T-helper 1 cell treated with Interleukin-12 subunit alpha and Interleukin-12 subunit beta and Interleukin-4 antibody, amounts not matched to agents 30 μg/mL and 1 μg/mL, for 36 hours (primary cell): ENCODE data around the gene VAV2.

Experiments
- H3K27ac Mint-ChIP-seq: one replicate; pipeline ENCODE4 v1.8.0; 2021; ENCODE audit warnings: mild to moderate bottlenecking, mixed read lengths
- H3K27me3 Mint-ChIP-seq: one replicate; pipeline ENCODE4 v1.8.0; 2021; ENCODE audit warnings: low read depth, mixed read lengths
- H3K36me3 Mint-ChIP-seq: one replicate; pipeline ENCODE4 v1.8.0; 2021; ENCODE audit warnings: low read depth, mixed read lengths
- H3K4me1 Mint-ChIP-seq: one replicate; pipeline ENCODE4 v1.8.0; 2021; ENCODE audit warnings: low read depth, mixed read lengths
- H3K4me3 Mint-ChIP-seq: one replicate; pipeline ENCODE4 v1.8.0; 2021; ENCODE audit warnings: mild to moderate bottlenecking, moderate library complexity, mixed read lengths
- H3K9me3 Mint-ChIP-seq: one replicate; pipeline ENCODE4 v1.8.0; 2021; ENCODE audit warnings: mixed read lengths

The VAV2 gene

DNA sequence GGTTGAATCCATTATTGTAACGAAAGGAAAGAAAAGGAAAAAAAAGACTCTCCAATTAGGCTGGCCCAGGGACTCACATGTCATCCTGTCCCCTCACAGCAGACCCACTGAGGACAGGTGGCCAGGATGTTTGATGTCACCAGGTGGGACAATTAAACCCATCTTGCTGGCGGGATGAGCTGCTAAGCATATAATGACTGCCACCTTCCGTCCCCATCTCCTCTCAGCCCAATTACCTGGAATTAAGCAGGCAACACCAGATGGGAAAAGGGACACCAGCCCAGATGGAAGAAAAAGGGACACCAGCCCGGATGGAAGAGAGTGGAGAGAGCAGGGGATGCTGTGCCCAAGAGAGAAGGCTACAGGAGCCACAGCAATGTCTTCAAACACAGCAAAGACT is 137.4 kb downstream of the VAV2 start:
- Mint-ChIP-seq H3K4me3 (no peak overlapping the region), H3K4me1 (no peaks in the 10 kb centered on the region), H3K36me3 (no peaks in the 10 kb centered on the region), H3K27me3 (no peaks in the 10 kb centered on the region), H3K27ac (no peak overlapping the region), H3K9me3 (no peaks in the 10 kb centered on the region)

DNA sequence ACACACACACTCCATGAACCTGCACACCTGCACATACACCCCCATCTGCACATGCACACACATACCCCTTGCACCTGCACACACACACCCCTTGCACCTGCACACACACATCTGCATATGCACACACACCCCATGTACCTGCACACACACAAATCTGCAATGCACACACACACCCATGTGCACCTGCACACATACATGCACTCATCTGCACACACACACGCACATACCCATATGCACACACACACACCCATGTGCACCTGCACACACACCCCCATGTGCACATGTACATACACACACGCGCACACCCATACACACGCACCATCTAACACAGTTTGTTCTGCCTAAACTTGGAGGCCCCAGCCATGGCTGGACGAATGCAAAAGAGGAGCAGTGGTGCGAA is 138.1 kb downstream of the VAV2 start:
- Mint-ChIP-seq H3K27ac (no peak overlapping the region), H3K36me3 (no peaks in the 10 kb centered on the region), H3K9me3 (no peaks in the 10 kb centered on the region), H3K27me3 (no peaks in the 10 kb centered on the region), H3K4me3 (no peak overlapping the region), H3K4me1 (no peaks in the 10 kb centered on the region)

DNA sequence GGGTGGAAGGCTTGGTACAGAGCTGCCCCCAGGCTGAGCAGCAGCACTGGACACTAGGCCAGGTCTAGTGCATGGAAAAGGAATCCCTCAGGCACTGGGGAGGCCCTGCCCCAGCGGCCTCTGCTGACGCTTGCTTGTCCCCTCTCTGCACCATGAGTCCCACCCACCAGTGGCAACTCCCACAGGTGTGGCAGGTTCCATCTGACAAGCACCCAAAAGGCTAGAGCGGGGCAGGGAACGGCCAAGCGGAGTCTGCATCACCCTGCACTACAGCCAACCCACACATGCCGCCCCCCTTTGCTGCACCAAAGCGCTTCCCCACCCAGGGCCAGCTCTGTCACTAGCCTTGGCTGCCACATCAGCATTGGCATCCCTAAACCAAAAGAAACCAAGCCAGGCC is 138.8 kb downstream of the VAV2 start:
- H3K4me1 Mint-ChIP-seq = no peaks in the 10 kb centered on the region
- no peaks in the 10 kb centered on the region for H3K27me3 Mint-ChIP-seq
- H3K9me3 Mint-ChIP-seq = no peaks in the 10 kb centered on the region
- no peaks in the 10 kb centered on the region for H3K36me3 Mint-ChIP-seq
- no peak overlapping the region for H3K4me3 Mint-ChIP-seq
- no peak overlapping the region for H3K27ac Mint-ChIP-seq

DNA sequence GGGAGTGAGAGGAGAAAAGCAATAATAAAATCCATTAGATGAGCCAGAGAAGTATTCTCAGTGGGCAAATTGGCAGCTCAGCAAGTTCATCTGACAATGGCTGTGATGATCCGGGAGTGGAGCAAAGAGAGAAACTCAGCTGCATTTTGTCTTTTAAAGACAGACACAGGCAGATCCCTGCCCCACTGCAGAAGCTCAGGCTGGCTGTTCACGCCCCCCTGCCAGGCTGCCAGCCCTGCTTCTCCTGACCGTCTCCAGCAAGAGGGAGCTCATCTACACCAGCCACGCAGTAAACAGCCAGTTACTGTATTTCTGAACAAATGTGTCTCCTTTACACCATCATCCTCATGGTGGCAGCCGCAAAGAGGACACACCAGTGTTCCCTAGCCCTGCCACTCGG is 139.7 kb downstream of the VAV2 start:
- no peaks in the 10 kb centered on the region for H3K9me3 Mint-ChIP-seq
- H3K27ac Mint-ChIP-seq = no peak overlapping the region
- H3K36me3 Mint-ChIP-seq = no peaks in the 10 kb centered on the region
- H3K4me1 Mint-ChIP-seq = no peaks in the 10 kb centered on the region
- H3K27me3 Mint-ChIP-seq = no peaks in the 10 kb centered on the region
- H3K4me3 Mint-ChIP-seq = no peak overlapping the region

DNA sequence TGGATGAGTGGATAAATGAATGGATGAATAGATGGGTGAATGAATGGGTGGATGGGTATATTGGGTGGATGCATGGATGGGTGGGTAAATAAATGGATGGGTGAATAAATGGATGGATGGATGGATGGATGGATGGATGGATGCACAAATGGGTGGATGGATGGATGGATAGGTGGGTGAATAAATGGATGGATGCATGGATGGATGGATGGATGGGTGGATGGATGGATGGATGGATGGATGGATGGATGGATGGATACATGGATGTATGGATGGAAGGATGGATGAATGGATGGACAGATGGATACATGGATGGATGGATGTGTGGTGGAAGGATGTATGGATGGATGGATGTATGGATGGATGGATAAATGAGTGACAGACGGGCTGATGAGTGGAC is 140.4 kb downstream of the VAV2 start:
- Mint-ChIP-seq H3K4me3 (no peak overlapping the region), H3K9me3 (no peaks in the 10 kb centered on the region), H3K27ac (no peak overlapping the region), H3K36me3 (no peaks in the 10 kb centered on the region), H3K4me1 (no peaks in the 10 kb centered on the region), H3K27me3 (no peaks in the 10 kb centered on the region)

DNA sequence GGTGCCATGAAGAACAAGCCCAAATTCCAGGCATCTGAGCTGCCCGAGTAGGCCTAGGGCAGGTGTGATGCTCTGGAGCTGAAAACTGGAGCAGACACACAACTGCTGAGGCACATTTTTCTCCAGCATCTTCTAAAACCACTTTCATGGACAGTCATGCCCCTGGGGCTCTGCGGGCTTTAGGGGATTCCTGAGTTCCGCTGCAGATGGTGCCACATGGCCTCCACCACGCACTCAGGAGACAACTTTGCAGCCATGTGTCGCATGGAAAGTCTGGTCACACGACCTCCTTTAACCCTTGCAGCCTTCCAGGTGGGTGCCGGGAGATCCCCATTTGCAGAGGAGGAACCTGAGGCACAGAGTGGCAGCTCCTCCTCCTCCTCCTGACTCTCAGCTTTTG is 141.2 kb downstream of the VAV2 start:
- Mint-ChIP-seq H3K9me3 (no peaks in the 10 kb centered on the region), H3K4me3 (no peak overlapping the region), H3K36me3 (no peaks in the 10 kb centered on the region), H3K27ac (no peak overlapping the region), H3K4me1 (no peaks in the 10 kb centered on the region), H3K27me3 (no peaks in the 10 kb centered on the region)

DNA sequence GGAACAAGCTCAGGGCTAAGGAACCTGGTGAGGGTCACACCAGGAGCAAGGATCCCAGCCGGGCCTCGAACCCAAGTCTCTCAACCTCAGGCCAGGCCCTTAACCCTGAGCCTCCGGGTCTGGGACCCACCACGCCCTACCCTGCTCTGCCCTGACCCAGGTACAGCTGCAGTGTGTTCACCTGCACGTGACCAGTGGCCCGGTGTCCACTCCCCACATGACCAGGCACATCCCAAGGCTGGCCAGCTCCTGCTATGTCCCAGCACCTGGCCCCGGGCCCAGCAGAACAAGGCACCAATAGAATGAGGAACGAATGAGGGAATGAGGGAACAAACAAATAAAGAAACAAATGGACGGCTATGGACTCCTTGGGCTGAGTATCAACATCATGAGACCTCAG is 142.0 kb downstream of the VAV2 start:
- no peak overlapping the region for H3K4me3 Mint-ChIP-seq
- no peaks in the 10 kb centered on the region for H3K36me3 Mint-ChIP-seq
- no peak overlapping the region for H3K27ac Mint-ChIP-seq
- no peaks in the 10 kb centered on the region for H3K4me1 Mint-ChIP-seq
- H3K9me3 Mint-ChIP-seq = no peaks in the 10 kb centered on the region
- H3K27me3 Mint-ChIP-seq = no peaks in the 10 kb centered on the region

DNA sequence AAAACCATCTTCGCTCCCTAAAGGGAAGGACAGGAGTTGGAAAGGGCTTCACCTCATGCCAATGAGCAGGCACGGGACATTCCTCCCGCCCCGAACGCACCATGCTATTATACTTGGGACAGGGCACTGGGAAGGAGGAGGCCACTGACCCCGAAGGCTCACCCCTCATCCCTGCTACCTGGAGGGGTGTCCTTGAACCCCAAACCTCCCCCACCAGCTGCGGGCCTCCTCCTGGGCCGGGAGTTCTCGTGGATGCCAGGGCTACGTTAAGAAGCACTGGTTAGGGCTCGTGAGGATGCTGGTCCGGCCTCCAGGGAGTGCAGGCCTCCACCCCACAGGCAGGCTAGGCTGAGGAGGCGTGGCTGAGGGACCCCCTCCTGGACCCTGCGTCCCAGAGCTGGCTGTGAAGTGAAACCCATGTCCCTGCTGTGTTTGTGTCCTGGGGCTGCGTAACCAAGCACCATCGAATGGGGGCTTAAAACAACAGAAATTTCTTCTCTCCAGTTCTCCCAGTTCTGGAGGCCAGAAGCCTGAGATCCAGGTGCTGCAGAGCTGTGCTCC is 142.9 kb downstream of the VAV2 start:
- H3K4me1 Mint-ChIP-seq = no peaks in the 10 kb centered on the region
- no peaks in the 10 kb centered on the region for H3K9me3 Mint-ChIP-seq
- no peaks in the 10 kb centered on the region for H3K36me3 Mint-ChIP-seq
- no peak overlapping the region for H3K27ac Mint-ChIP-seq
- H3K27me3 Mint-ChIP-seq = no peaks in the 10 kb centered on the region
- no peak overlapping the region for H3K4me3 Mint-ChIP-seq

DNA sequence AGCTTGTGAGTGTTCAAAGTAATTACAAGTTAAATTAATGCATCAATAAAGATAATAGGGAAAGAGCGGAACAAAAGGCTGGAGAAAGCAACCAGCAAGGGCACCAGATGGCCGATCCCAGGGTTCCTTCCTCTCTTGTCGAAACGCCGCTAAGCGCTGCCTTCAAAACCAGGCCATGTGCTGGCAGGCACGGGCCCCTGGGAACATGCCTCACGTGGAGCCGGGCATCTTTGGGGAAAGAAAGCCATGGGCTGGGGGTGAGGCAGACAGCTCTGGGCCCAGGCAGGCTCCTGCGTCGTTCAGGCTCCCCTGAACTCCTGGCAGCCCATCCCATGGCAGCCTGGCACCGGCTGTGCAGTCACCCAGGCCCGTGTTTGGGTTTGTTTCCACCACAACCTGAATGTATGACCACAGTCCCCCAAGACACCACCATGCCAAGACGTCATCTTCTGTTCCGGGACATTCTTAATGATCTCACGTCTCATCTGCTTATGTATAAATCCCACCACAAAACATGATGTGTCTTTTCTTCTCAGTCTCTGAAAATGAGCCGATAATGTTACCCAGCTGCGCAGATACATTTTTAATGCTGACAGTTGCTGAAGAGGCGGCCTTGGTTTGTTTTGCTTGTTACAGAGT is 143.5 kb downstream of the VAV2 start:
- Mint-ChIP-seq H3K27ac (no peak overlapping the region), H3K9me3 (no peaks in the 10 kb centered on the region), H3K4me3 (no peak overlapping the region), H3K36me3 (no peaks in the 10 kb centered on the region), H3K27me3 (no peaks in the 10 kb centered on the region), H3K4me1 (no peaks in the 10 kb centered on the region)

DNA sequence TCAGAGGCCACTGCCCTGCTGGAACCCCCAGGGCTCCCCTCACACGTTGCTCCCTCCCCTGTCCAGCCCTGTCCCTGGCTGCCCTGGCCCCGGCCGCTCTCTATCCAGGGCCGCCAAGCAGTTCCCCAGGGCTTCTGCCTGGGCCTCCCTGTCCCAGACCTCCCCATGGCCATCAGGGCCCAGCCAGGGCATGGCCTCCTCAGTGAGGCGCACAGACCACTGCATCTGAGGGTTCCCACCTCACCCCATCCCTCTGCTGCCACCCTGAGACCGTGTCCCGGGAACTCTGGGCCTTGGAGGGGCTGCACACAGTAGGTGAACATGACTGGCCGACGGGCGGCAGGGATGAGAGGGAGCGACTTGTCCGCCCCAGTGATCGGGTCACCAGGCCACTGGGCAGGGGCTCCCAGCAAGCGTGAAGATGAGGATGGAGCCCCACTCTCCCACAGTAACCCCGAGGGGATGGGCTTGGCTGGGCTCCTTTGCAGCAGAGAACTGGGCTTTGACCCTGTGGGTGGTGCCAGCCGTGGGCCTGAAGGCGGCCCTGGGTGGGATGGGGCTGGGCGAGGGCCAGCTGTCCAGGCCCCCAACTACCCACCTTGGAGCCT is 145.5 kb downstream of the VAV2 start:
- no peak overlapping the region for H3K27ac Mint-ChIP-seq
- H3K4me3 Mint-ChIP-seq = no peak overlapping the region
- H3K9me3 Mint-ChIP-seq = no peaks in the 10 kb centered on the region
- no peaks in the 10 kb centered on the region for H3K27me3 Mint-ChIP-seq
- H3K4me1 Mint-ChIP-seq = no peaks in the 10 kb centered on the region
- no peaks in the 10 kb centered on the region for H3K36me3 Mint-ChIP-seq

DNA sequence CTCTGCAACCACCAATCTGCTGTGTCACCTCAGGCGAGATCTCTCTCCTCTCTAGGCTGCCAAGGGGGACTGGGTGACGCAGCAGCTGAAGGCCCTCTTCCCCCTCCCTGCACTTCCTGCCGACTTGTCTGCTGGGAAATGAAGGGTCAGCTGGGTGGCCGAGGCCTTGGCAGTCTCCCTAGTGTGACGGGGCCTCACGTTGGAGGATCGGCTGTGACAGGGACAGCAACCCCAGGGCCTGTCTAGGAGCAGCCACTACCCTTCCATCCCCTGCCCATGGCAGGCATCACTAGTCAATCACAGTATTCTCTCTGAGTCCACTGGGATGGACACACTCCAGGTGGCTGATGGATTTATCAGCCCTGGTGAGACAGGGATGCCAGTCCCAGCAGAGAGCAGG is 146.7 kb downstream of the VAV2 start:
- Mint-ChIP-seq H3K4me3 (no peak overlapping the region), H3K9me3 (no peaks in the 10 kb centered on the region), H3K36me3 (no peaks in the 10 kb centered on the region), H3K27ac (no peak overlapping the region), H3K27me3 (no peaks in the 10 kb centered on the region), H3K4me1 (no peaks in the 10 kb centered on the region)

DNA sequence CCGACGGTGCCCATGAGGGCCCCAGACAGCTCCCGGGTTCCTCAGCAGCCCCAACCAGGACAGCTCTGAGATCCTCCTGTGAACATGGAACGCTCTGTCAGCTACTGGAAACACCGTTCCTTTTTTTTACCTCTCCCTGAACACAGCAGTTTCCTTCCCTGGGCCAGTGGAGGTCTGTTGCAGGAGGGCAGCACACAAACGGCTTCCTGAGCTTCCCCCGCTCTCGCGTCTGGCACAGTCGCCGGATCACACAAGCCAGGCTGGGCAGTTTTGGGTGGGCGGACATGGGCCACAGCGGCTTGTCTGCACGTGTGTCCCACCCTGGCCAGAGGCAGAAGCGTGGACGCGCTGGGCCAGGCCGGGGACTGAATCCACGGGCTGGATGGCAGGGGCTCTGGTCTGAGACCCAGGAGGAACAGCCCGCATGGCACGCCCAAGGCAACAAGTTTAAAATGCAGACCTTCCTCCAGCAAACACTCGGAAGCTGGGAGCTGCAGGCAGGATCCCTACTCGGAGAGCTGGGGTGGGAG is 147.2 kb downstream of the VAV2 start:
- no peaks in the 10 kb centered on the region for H3K9me3 Mint-ChIP-seq

DNA sequence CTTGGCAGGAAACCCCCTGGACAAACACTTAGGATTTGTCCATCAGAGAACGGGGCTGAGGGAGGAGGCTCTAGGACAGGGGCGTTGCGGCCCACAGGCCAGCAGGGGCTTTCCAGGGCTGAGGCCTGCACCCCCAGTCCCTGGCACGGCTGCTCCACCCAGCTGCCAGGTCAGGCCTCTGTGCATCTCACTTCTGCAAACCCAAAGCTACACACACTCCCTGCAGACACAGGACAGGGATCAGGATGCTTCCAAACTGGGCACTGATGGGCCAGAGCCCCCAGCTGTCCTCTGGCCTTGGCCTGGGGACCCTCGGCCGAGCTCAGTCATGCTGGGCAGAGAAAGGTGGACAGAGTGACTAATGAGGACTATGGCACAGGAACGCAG is 147.7 kb downstream of the VAV2 start:
- H3K27me3 Mint-ChIP-seq = no peaks in the 10 kb centered on the region
- H3K27ac Mint-ChIP-seq = no peak overlapping the region
- no peak overlapping the region for H3K4me3 Mint-ChIP-seq
- no peaks in the 10 kb centered on the region for H3K36me3 Mint-ChIP-seq
- H3K9me3 Mint-ChIP-seq = no peaks in the 10 kb centered on the region
- no peaks in the 10 kb centered on the region for H3K4me1 Mint-ChIP-seq

More for the DNA sequence above, 147.2 kb downstream of the VAV2 start:
- H3K27me3 Mint-ChIP-seq = no peaks in the 10 kb centered on the region
- no peak overlapping the region for H3K27ac Mint-ChIP-seq
- no peaks in the 10 kb centered on the region for H3K4me1 Mint-ChIP-seq
- H3K4me3 Mint-ChIP-seq = no peak overlapping the region
- H3K36me3 Mint-ChIP-seq = no peaks in the 10 kb centered on the region

DNA sequence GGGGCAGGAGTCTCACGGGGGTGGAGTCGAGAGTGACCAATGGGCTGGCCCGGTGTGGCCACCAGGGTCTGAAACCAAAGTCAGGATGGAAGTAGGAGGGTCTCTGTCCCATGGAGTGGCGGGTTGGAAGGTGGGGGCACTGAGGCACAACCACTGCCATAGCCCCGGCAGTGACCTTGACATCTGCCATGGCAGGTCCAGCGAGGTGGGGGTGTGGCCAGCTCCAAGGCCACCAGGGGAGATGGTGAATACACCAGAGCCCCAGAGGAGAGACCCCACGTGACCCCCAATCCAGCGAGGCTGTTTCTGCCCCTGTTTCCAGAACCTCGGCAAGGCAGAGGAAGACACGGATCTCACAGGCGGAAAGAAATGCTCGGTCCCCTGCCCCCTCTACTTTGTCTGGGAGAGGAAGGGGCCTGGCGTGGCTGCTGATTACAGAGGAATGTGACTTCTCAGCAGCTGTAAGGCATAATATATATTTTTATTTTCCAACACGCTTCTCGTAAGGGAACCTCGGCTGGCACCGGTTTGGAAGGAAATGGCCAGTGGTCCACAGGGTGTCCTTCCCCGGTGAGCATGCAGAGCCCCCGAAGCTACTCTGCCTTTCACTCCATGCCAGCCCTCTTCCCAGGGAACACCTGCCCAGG is 148.2 kb downstream of the VAV2 start:
- Mint-ChIP-seq H3K4me1 (no peaks in the 10 kb centered on the region), H3K9me3 (no peaks in the 10 kb centered on the region), H3K4me3 (no peak overlapping the region), H3K27me3 (no peaks in the 10 kb centered on the region), H3K36me3 (no peaks in the 10 kb centered on the region), H3K27ac (no peak overlapping the region)

DNA sequence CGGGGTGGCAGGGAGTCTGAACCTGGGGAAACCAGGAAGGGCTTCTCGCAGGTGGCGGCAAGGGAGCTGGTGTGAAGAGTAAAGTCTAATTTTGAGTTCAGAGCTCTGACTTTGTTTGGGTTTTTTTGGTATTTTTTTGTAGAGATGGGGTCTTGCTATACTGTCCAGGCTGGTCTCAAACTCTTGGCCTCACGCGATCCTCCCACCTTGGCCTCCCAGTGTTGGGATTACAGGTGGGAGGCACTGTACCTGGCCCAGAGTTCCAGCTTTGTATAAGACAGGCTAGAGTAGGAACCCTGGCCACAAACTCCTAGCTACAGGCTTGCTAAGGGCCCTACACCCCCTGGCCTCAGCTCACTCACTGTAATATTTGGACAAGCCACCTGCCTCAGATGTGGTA is 148.9 kb downstream of the VAV2 start:
- Mint-ChIP-seq H3K9me3 (no peaks in the 10 kb centered on the region), H3K4me3 (no peak overlapping the region), H3K27me3 (no peaks in the 10 kb centered on the region), H3K4me1 (no peaks in the 10 kb centered on the region), H3K36me3 (no peaks in the 10 kb centered on the region), H3K27ac (no peak overlapping the region)
